Measurements from ENCODE around the gene SLC1A4.
"Not testable (repeated sequence)": the region's sequence is repeated elsewhere in the genome, so short reads cannot be mapped to it uniquely, and the experiment has no call there.

Gene SLC1A4

GRCh38 chr2:64966017-64966416 lies 23.2 kb upstream of the SLC1A4 start:
- no peak for DNase-seq

GRCh38 chr2:64966839-64967238 lies 22.4 kb upstream of the SLC1A4 start:
- no peak for DNase-seq

GRCh38 chr2:64967601-64968000 lies 21.6 kb upstream of the SLC1A4 start:
- no peak for DNase-seq

GRCh38 chr2:64969086-64969485 lies 20.1 kb upstream of the SLC1A4 start:
- DNase-seq: not testable (repeated sequence)

- no peak for DNase-seq
Observed at GRCh38 chr2:64970495-64970894, 18.7 kb upstream of the SLC1A4 start.

GRCh38 chr2:64972426-64972825 lies 16.8 kb upstream of the SLC1A4 start:
- no peak for DNase-seq

GRCh38 chr2:64972876-64973275 lies 16.3 kb upstream of the SLC1A4 start:
- no peak for DNase-seq

GRCh38 chr2:64975232-64975821 lies 13.9 kb upstream of the SLC1A4 start:
- DNase-seq: no peak

- no peak for DNase-seq
Observed at GRCh38 chr2:64976276-64976675, 12.9 kb upstream of the SLC1A4 start.

GRCh38 chr2:64978514-64979268 lies 10.5 kb upstream of the SLC1A4 start:
- no peak for DNase-seq

- no peak for DNase-seq
Observed at GRCh38 chr2:64979744-64980143, 9.5 kb upstream of the SLC1A4 start.

GRCh38 chr2:64980183-64980582 lies 9.0 kb upstream of the SLC1A4 start:
- DNase-seq: no peak

GRCh38 chr2:64982311-64982857 lies 6.8 kb upstream of the SLC1A4 start:
- DNase-seq: no peak

GRCh38 chr2:64982932-64983331 lies 6.3 kb upstream of the SLC1A4 start:
- no peak for DNase-seq

- no peak for DNase-seq
Observed at GRCh38 chr2:64985447-64985846, 3.8 kb upstream of the SLC1A4 start.

- DNase-seq: no peak
Observed at GRCh38 chr2:64987001-64987955, 1.9 kb upstream of the SLC1A4 start.

- DNase-seq: no peak
Observed at GRCh38 chr2:64987956-64988419, 1.2 kb upstream of the SLC1A4 start.

GRCh38 chr2:64988420-64989125 lies 626 bp upstream of the SLC1A4 start:
- DNase-seq: peak; percentile 70

GRCh38 chr2:64989982-64990614 lies 899 bp downstream of the SLC1A4 start:
- no peak for DNase-seq

GRCh38 chr2:64990876-64991275 lies 1.7 kb downstream of the SLC1A4 start:
- DNase-seq: no peak

- DNase-seq: no peak
Observed at GRCh38 chr2:64992218-64992617, 3.0 kb downstream of the SLC1A4 start.

GRCh38 chr2:64992990-64993389 lies 3.8 kb downstream of the SLC1A4 start:
- no peak for DNase-seq

Measured in CD4-positive, alpha-beta T cell treated with Interleukin-6 for 4 hours (primary cell).